NK-92 (cell line): ENCODE results near the gene ZNF660.
"Not testable (repeated sequence)": the region's sequence is repeated elsewhere in the genome, so short reads cannot be mapped to it uniquely, and the experiment has no call there.

ENCODE experiments used
- DNase-seq: peaks from one replicate; lab custom pipeline; 2025; ENCODE audit not compliant: unreplicated experiment; lab: John Stamatoyannopoulos, UW

Gene ZNF660

GRCh38 chr3:44584646-44585501 is at the start of gene ZNF660:
Gene ZNF660 (plus strand): TSS chr3:44584964. CDS start chr3:44594194, 9,230 bp downstream.
- DNase-seq = no peak

- no peak for DNase-seq
Measured at GRCh38 chr3:44535364-44535763, 49.4 kb upstream of the ZNF660 start.

- DNase-seq = not testable (repeated sequence)
Measured at GRCh38 chr3:44544811-44545210, 40.0 kb upstream of the ZNF660 start.

- DNase-seq = no peak
Measured at GRCh38 chr3:44554626-44555592, 29.9 kb upstream of the ZNF660 start, which contains the start of gene ZKSCAN7. Gene ZKSCAN7 (plus strand): TSS chr3:44555193. CDS start chr3:44557048, 1,855 bp downstream.

GRCh38 chr3:44555723-44556122 is 29.0 kb upstream of the ZNF660 start:
- no peak for DNase-seq

GRCh38 chr3:44557074-44557473 is 27.7 kb upstream of the ZNF660 start:
- no peak for DNase-seq

GRCh38 chr3:44561076-44561475 is 23.7 kb upstream of the ZNF660 start:
- DNase-seq = no peak

GRCh38 chr3:44562147-44562546 is 22.6 kb upstream of the ZNF660 start:
- no peak for DNase-seq

GRCh38 chr3:44568561-44568960 is 16.2 kb upstream of the ZNF660 start:
- no peak for DNase-seq

GRCh38 chr3:44571024-44571423 is 13.7 kb upstream of the ZNF660 start:
- DNase-seq = no peak

- DNase-seq = no peak
Measured at GRCh38 chr3:44576613-44577012, 8.2 kb upstream of the ZNF660 start.

- not testable (repeated sequence) for DNase-seq
Measured at GRCh38 chr3:44577354-44577952, 7.3 kb upstream of the ZNF660 start.

GRCh38 chr3:44578316-44578715 is 6.4 kb upstream of the ZNF660 start:
- not testable (repeated sequence) for DNase-seq

GRCh38 chr3:44578924-44579515 is 5.7 kb upstream of the ZNF660 start:
- DNase-seq = not testable (repeated sequence)

GRCh38 chr3:44579749-44580148 is 5.0 kb upstream of the ZNF660 start:
- not testable (repeated sequence) for DNase-seq

- not testable (repeated sequence) for DNase-seq
Measured at GRCh38 chr3:44580971-44581370, 3.8 kb upstream of the ZNF660 start.

- no peak for DNase-seq
Measured at GRCh38 chr3:44596621-44597020, 11.9 kb downstream of the ZNF660 start.

GRCh38 chr3:44601749-44602148 is 17.0 kb downstream of the ZNF660 start:
- DNase-seq = no peak

GRCh38 chr3:44612678-44613077 is 27.9 kb downstream of the ZNF660 start:
- no peak for DNase-seq

GRCh38 chr3:44624749-44625480 is 40.2 kb downstream of the ZNF660 start, which contains the start of gene ZNF197:
Gene ZNF197 (plus strand): TSS chr3:44625036. CDS start chr3:44629155, 4,119 bp downstream.
- no peak for DNase-seq
